ENCODE results near the gene CD55. TPM values are rescaled to one million over a fixed set of nuclear protein-coding genes. Genes with fewer than 3 reads are reported as not detected.

Gene CD55
- total and polyA plus RNA-seq, 2 experiments from 2014 or later = 52.8 to 54.7 TPM

- Histone ChIP-seq H3K79me2 (ENCODE audit: insufficient read depth) (no peaks in the 10 kb centered on the region), H3K9me2 (ENCODE audit: insufficient read depth) (no peaks in the 10 kb centered on the region), H3F3A (ENCODE audit: insufficient read depth) (0 out of 2 replicates have a peak, but pooled peaks cover 5% of the 10 kb centered on the region), H3K9ac (no peak overlapping the region), H3K9me3 (ENCODE audit: low read depth) (no peaks in the 10 kb centered on the region), H3K4me1 (ENCODE audit: insufficient read depth) (peaks cover 14% of the 10 kb centered on the region), H3K4me2 (ENCODE audit: unreplicated experiment) (no peak overlapping the region), H3K27ac (no peak overlapping the region), H3K36me3 (ENCODE audit: low read depth) (no peaks in the 10 kb centered on the region), H3K4me3 (no peak overlapping the region), H3K27me3 (replicated peaks; ENCODE audit: insufficient read depth) (no peaks in the 10 kb centered on the region), H4K20me1 (ENCODE audit: insufficient read depth) (no peaks in the 10 kb centered on the region), H2AFZ (no peak overlapping the region)
- 8 to 15% methylated on average over 1 of the region's 1 CpG for WGBS, 2 experiments (ENCODE audit: low coverage in 1 of 2, low lambda C conversion rate in 2 of 2, missing lambda C conversion rate in 2 of 2)
- in situ Hi-C loops (cut with MboI) = no loop called here
- TF ChIP-seq EZH2phosphoT487 (IDR thresholded peaks at IDR 0.05; ENCODE audit: insufficient read depth, low read depth) (no peak), EZH2 (IDR thresholded peaks at IDR 0.05; ENCODE audit: insufficient read depth, poor library complexity, severe bottlenecking) (no peak)
- no peak for DNase-seq
These were observed 15.5 kb upstream of the CD55 start for GRCh38 chr1:207306023-207306422.

DNA sequence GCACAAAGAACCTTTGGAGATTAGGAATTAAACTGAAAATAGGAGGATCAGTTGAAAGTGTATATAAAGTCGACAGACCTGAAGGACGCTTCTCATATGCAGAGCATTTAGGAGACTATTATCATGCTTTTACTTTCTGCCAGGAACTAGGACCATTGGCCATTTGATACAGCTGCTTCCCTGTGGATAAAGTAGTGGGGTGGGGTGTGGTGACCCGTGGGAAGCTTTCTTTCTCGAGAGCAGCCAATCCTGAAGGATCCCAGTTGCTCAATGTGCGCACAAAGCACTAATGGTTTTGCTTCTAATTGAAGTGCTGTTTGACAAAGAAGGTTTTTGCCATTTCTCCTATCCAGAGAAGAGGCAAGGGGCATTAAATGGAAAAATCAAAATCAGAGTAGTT, 14.9 kb upstream of the CD55 start:
- H3K4me3 ChIP-seq = no peak overlapping the region
- no peak for TF ChIP-seq EZH2 (IDR thresholded peaks at IDR 0.05; ENCODE audit: insufficient read depth, poor library complexity, severe bottlenecking)
- TF ChIP-seq EZH2phosphoT487 (IDR thresholded peaks at IDR 0.05; ENCODE audit: insufficient read depth, low read depth) = no peak
- in situ Hi-C loops (cut with MboI) = no loop called here
- DNase-seq = no peak
- H3K9me2 ChIP-seq (ENCODE audit: insufficient read depth) = no peaks in the 10 kb centered on the region
- no peak overlapping the region for H3K9ac ChIP-seq
- H3F3A ChIP-seq (ENCODE audit: insufficient read depth) = 0 out of 2 replicates have a peak, but pooled peaks cover 5% of the 10 kb centered on the region
- H3K27ac ChIP-seq = no peak overlapping the region
- H3K4me1 ChIP-seq (ENCODE audit: insufficient read depth) = peaks cover 14% of the 10 kb centered on the region
- H2AFZ ChIP-seq = no peak overlapping the region
- WGBS, 2 experiments (ENCODE audit: low coverage in 1 of 2, low lambda C conversion rate in 2 of 2, missing lambda C conversion rate in 2 of 2) = 76 to 79% methylated on average over 5 of the region's 5 CpGs
- no peaks in the 10 kb centered on the region for H3K9me3 ChIP-seq (ENCODE audit: low read depth)
- H3K36me3 ChIP-seq (ENCODE audit: low read depth) = no peaks in the 10 kb centered on the region
- no peak overlapping the region for H3K4me2 ChIP-seq (ENCODE audit: unreplicated experiment)
- H4K20me1 ChIP-seq (ENCODE audit: insufficient read depth) = no peaks in the 10 kb centered on the region
- H3K27me3 ChIP-seq (replicated peaks; ENCODE audit: insufficient read depth) = no peaks in the 10 kb centered on the region
- H3K79me2 ChIP-seq (ENCODE audit: insufficient read depth) = no peaks in the 10 kb centered on the region

- no peaks in the 10 kb centered on the region for H3K27me3 ChIP-seq (replicated peaks; ENCODE audit: insufficient read depth)
- peaks cover 27% of the 10 kb centered on the region for H3K4me1 ChIP-seq (ENCODE audit: insufficient read depth)
- no peaks in the 10 kb centered on the region for H3K9me3 ChIP-seq (ENCODE audit: low read depth)
- H3F3A ChIP-seq (ENCODE audit: insufficient read depth) = peaks cover 5% of the 10 kb centered on the region; the same call in 1 of the 2 replicates
- no peak overlapping the region for H2AFZ ChIP-seq
- H3K9me2 ChIP-seq (ENCODE audit: insufficient read depth) = no peaks in the 10 kb centered on the region
- no peaks in the 10 kb centered on the region for H3K36me3 ChIP-seq (ENCODE audit: low read depth)
- TF ChIP-seq EZH2phosphoT487 (IDR thresholded peaks at IDR 0.05; ENCODE audit: insufficient read depth, low read depth) = no peak
- no peak for TF ChIP-seq EZH2 (IDR thresholded peaks at IDR 0.05; ENCODE audit: insufficient read depth, poor library complexity, severe bottlenecking)
- no peak overlapping the region for H3K27ac ChIP-seq
- in situ Hi-C loops (cut with MboI) = no loop called here
- no peaks in the 10 kb centered on the region for H4K20me1 ChIP-seq (ENCODE audit: insufficient read depth)
- no peak overlapping the region for H3K4me3 ChIP-seq
- H3K9ac ChIP-seq = no peak overlapping the region
- H3K4me2 ChIP-seq (ENCODE audit: unreplicated experiment) = no peak overlapping the region
- H3K79me2 ChIP-seq (ENCODE audit: insufficient read depth) = no peaks in the 10 kb centered on the region
- no peak for DNase-seq
- whole genome bisulfite sequencing, 2 experiments (ENCODE audit: low coverage in 1 of 2, low lambda C conversion rate in 2 of 2, missing lambda C conversion rate in 2 of 2) = 97 to 100% methylated on average over 2 of the region's 2 CpGs
These were observed 12.9 kb upstream of the CD55 start for GRCh38 chr1:207308451-207309190.

GRCh38 chr1:207309745-207310273, 11.7 kb upstream of the CD55 start:
- WGBS, 2 experiments (ENCODE audit: low coverage in 1 of 2, low lambda C conversion rate in 2 of 2, missing lambda C conversion rate in 2 of 2) = 13 to 17% methylated on average over 4 of the region's 4 CpGs
- peaks cover 5% of the 10 kb centered on the region; the same call in 1 of the 2 replicates for H3F3A ChIP-seq (ENCODE audit: insufficient read depth)
- H2AFZ ChIP-seq = peak overlapping the region; percentile 61
- no peak overlapping the region; the same call in 1 of the 2 replicates for H3K9ac ChIP-seq
- H3K27ac ChIP-seq = no peak overlapping the region
- H3K79me2 ChIP-seq (ENCODE audit: insufficient read depth) = no peaks in the 10 kb centered on the region
- no peaks in the 10 kb centered on the region for H3K36me3 ChIP-seq (ENCODE audit: low read depth)
- in situ Hi-C loops (cut with MboI) = no loop called here
- TF ChIP-seq EZH2 (IDR thresholded peaks at IDR 0.05; ENCODE audit: insufficient read depth, poor library complexity, severe bottlenecking) = no peak
- no peak for TF ChIP-seq EZH2phosphoT487 (IDR thresholded peaks at IDR 0.05; ENCODE audit: insufficient read depth, low read depth)
- no peaks in the 10 kb centered on the region for H4K20me1 ChIP-seq (ENCODE audit: insufficient read depth)
- H3K27me3 ChIP-seq (replicated peaks; ENCODE audit: insufficient read depth) = no peaks in the 10 kb centered on the region
- peak overlapping the region; percentile 33 for H3K4me3 ChIP-seq
- no peaks in the 10 kb centered on the region for H3K9me2 ChIP-seq (ENCODE audit: insufficient read depth)
- DNase-seq = peak; percentile 76
- H3K9me3 ChIP-seq (ENCODE audit: low read depth) = no peaks in the 10 kb centered on the region
- peaks cover 27% of the 10 kb centered on the region for H3K4me1 ChIP-seq (ENCODE audit: insufficient read depth)
- H3K4me2 ChIP-seq (ENCODE audit: unreplicated experiment) = peak overlapping the region; percentile 49

Measured in GM23248 (cell line).